T-helper 22 cell (primary cell): Measurements from ENCODE around the gene GTF3C4.

Source experiments
- DNase-seq: peaks from one replicate; pipeline ENCODE4 v3.0.0-alpha.2; 2020; ENCODE audit warnings: low read depth

Gene GTF3C4

GRCh38 chr9:132648283-132648682 lies 22.0 kb upstream of the GTF3C4 start:
- DNase-seq: no peak

GRCh38 chr9:132648685-132649084 lies 21.6 kb upstream of the GTF3C4 start:
- DNase-seq: no peak

DNA sequence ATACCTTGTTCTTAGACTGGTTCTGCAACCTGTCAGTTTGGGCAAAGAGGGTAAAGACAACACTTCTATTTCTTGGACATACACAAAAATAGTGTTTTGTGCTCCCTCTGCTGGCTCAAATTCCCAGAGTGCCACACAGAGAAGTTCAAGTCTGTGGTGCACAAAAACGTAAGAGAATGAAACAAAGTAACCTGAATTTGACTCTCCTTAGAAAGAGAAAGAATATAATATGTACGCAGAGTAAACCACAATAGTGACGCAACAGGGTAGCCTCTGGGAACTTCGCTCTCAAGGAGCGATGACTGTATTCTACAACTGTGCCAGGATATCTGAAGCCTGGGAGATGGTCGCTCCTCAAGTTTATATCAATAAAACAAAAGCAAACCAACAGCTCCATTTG lies 19.0 kb upstream of the GTF3C4 start:
- DNase-seq: no peak

- DNase-seq: no peak
Observed at GRCh38 chr9:132656299-132656698, 14.0 kb upstream of the GTF3C4 start.

DNA sequence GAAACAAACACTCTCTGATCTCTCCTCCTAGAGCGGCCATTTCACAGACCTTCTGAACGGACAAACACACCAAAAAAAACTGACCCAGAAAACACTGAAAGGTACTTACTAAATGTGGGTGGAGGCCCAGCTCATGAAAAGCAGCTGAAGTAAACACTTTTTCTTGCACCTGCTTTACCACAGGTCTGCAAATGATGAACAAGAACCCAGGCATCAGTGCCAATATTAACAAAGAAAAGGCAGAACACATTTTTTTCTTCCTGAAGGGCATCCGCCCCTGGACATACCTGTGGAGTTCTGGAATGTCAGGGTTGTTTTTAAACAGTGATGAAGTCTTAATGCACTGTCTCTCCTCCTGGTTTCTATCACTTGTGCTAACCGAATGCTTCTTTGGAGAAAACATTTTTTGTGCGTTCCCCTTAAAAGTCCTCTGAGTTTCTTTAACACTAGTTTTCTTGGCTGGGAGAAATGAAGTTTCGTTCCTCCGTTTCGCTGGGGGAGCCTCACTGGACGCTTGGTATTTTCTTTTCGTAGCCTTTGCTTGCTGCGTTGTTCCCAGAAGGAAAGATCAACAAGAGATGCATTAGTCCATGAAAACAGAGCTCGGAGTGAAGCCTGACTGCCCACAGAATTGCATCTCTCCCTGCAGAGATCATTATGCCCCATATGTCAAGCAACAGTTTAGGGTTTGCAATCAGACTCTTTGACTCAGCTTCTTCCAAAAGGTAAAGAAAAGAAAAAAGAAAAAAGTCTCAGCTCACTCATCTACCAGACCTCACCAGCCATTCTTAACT lies 7.9 kb upstream of the GTF3C4 start:
- no peak for DNase-seq

DNA sequence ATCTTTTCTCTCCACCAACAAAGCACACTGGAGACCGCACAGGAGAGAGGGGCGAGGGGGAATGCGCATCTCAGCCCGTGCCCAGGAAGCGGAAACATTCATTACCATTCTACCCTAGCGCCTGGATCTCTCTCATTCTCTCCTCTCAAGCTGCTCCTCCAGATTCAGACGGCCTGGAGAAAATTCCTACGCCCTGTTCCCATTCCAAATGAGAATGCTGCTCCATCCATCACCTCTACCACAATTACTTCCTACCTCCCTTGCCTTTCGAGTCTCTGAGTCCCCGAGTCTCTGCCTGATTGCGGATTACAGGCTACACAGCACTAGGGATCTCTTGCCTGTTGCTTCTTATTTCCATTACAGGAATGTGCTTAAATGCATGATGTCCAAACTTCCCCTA lies 7.1 kb upstream of the GTF3C4 start:
- DNase-seq: no peak

GRCh38 chr9:132663851-132664250 lies 6.4 kb upstream of the GTF3C4 start:
- no peak for DNase-seq

- DNase-seq: no peak
Observed at GRCh38 chr9:132669319-132669697, 956 bp upstream of the GTF3C4 start.

DNA sequence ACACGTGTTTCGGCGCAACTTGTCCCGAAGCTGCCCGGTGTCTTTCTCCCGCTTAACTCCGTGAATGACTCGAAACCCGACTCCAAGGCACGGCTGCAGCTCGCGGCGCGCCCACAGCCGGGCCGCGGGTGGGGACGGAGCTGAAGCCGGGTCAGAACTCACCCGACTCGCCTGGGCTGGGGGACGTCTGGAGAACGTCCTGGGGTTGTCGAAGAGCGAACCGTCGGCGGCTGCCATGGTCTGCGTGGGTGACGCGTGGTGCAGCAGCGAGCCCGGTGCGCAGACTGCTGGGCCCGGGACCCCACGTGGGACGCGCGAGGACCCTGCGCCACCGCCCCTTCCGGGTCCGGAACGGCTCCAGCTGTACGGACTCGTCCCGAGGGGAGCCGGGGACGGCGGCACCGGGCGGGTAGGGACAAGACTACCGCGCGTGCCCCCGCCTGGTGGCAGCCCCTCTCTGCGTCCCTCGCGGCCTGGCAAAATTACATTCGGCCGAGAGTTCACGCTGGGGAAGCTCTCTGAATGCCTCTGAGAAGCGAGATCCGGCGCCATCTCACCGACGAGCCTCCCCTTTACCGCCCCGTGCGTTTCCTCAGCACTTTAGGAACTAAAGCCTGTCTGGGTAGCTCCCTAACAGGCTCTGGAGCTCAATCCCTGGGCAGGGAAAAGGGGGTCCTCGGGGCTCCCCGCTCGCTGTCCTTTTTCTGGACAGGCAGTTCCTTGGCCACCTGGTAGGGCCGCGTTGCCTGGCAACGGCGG lies 387 bp upstream of the GTF3C4 start, which contains the start of gene DDX31:
Gene DDX31, minus strand, starts transcription at position 286 of the 759 bp plus-strand sequence. Its CDS starts 49 bp downstream, at position 237.
- DNase-seq: peak; percentile 79

- DNase-seq: no peak
Observed at GRCh38 chr9:132671620-132672412, 1.6 kb downstream of the GTF3C4 start.

- DNase-seq: no peak
Observed at GRCh38 chr9:132672413-132672690, 2.1 kb downstream of the GTF3C4 start.

GRCh38 chr9:132673355-132673754 lies 3.1 kb downstream of the GTF3C4 start:
- no peak for DNase-seq

DNA sequence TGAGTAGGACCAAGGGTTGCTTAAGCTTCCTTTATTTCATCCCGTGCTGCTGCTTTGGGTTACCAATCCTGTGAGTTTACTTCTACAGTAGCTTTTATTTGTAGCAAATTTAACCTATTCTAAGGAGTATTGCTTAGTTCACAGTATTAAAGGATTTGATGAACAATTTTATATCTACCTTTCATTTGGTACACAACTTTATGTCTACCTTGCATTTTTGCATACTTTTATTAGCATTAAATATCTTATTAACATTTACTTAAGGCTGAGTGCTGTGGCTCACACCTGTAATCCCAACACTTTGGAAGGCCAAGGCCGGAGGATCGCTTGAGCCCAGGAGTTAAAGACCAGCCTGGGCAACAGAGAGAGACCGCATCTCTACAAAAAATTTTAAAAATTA lies 4.2 kb downstream of the GTF3C4 start:
- DNase-seq: no peak

GRCh38 chr9:132677976-132678375 lies 7.7 kb downstream of the GTF3C4 start:
- no peak for DNase-seq

- DNase-seq: no peak
Observed at GRCh38 chr9:132679946-132680625, 9.8 kb downstream of the GTF3C4 start.

- no peak for DNase-seq
Observed at GRCh38 chr9:132681561-132681960, 11.3 kb downstream of the GTF3C4 start.

- DNase-seq: no peak
Observed at GRCh38 chr9:132683873-132684272, 13.6 kb downstream of the GTF3C4 start.

GRCh38 chr9:132690696-132691095 lies 20.4 kb downstream of the GTF3C4 start:
- DNase-seq: no peak

DNA sequence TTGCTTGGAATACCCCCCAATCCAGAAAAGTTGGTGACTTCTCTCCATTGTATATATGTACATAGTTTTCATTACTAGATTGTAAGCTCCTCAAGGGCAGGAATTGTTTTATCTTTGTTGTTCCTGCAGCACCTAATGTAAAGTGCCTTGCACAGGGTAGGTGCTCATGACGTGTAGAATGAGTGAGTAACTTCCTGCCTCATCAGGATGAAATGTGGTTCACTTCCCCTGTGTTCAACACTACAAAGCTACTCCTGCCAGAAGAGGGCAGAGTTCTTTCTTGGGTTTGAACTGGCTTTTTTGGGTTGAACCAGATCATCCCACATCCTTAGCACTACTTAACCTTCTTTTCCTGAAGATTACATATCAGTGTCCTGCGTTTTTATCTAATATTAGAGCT lies 23.9 kb downstream of the GTF3C4 start:
- no peak for DNase-seq

- DNase-seq: no peak
Observed at GRCh38 chr9:132697230-132697629, 27.0 kb downstream of the GTF3C4 start.

GRCh38 chr9:132698989-132699388 lies 28.7 kb downstream of the GTF3C4 start:
- DNase-seq: no peak

GRCh38 chr9:132699956-132700355 lies 29.7 kb downstream of the GTF3C4 start:
- DNase-seq: no peak
